ENCODE data around the gene BHLHE40.

BHLHE40 gene

GRCh38 chr3:4978966-4979427 is 240 bp upstream of the BHLHE40 start (continued):
- TF ChIP-seq, protein P1, sequence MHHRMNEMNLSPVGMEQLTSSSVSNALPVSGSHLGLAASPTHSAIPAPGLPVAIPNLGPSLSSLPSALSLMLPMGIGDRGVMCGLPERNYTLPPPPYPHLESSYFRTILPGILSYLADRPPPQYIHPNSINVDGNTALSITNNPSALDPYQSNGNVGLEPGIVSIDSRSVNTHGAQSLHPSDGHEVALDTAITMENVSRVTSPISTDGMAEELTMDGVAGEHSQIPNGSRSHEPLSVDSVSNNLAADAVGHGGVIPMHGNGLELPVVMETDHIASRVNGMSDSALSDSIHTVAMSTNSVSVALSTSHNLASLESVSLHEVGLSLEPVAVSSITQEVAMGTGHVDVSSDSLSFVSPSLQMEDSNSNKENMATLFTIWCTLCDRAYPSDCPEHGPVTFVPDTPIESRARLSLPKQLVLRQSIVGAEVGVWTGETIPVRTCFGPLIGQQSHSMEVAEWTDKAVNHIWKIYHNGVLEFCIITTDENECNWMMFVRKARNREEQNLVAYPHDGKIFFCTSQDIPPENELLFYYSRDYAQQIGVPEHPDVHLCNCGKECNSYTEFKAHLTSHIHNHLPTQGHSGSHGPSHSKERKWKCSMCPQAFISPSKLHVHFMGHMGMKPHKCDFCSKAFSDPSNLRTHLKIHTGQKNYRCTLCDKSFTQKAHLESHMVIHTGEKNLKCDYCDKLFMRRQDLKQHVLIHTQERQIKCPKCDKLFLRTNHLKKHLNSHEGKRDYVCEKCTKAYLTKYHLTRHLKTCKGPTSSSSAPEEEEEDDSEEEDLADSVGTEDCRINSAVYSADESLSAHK (tag by site-specific recombination; IDR thresholded peaks at IDR 0.05), result no peak
- TF ChIP-seq ZNF280C (tag by site-specific recombination; IDR thresholded peaks at IDR 0.05) (no peak), ZNF621 (tag by site-specific recombination; IDR thresholded peaks at IDR 0.05) (no peak), ZNF114 (tag by site-specific recombination; IDR thresholded peaks at IDR 0.05) (no peak), ZNF664 (tag by site-specific recombination; IDR thresholded peaks at IDR 0.05) (no peak), KLF7 (tag by site-specific recombination; IDR thresholded peaks at IDR 0.05; ENCODE audit: borderline replicate concordance) (no peak), ZNF544 (tag by site-specific recombination; IDR thresholded peaks at IDR 0.05) (no peak), ZNF121 (tag by site-specific recombination; IDR thresholded peaks at IDR 0.05) (no peak), RBAK (tag by site-specific recombination; IDR thresholded peaks at IDR 0.05) (no peak), ZSCAN23 (tag by site-specific recombination; IDR thresholded peaks at IDR 0.05) (no peak), ZNF37A (tag by site-specific recombination; IDR thresholded peaks at IDR 0.05) (no peak), GLIS1 (tag by site-specific recombination; IDR thresholded peaks at IDR 0.05) (no peak), ZNF423 (tag by site-specific recombination; IDR thresholded peaks at IDR 0.05) (no peak), KLF9 (tag by site-specific recombination; IDR thresholded peaks at IDR 0.05; ENCODE audit: low read depth) (no peak), ZBTB20 (tag by site-specific recombination; IDR thresholded peaks at IDR 0.05) (no peak), ZNF501 (tag by site-specific recombination; IDR thresholded peaks at IDR 0.05) (no peak), ZNF777 (tag by site-specific recombination; IDR thresholded peaks at IDR 0.05; ENCODE audit: borderline replicate concordance) (no peak), ZBTB48 (tag by site-specific recombination; IDR thresholded peaks at IDR 0.05) (0 out of 2 replicates have a peak, but pooled peaks have one; percentile 7), ZBTB11 (tag by site-specific recombination; conservative IDR thresholded peaks at IDR 0.05; ENCODE audit: low read depth) (no peak), ZNF768 (tag by site-specific recombination; IDR thresholded peaks at IDR 0.05) (no peak), ZEB2 (tag by site-specific recombination; IDR thresholded peaks at IDR 0.05) (peak; percentile 9; the same call in 1 of the 2 replicates)
- TF ChIP-seq, protein P2, sequence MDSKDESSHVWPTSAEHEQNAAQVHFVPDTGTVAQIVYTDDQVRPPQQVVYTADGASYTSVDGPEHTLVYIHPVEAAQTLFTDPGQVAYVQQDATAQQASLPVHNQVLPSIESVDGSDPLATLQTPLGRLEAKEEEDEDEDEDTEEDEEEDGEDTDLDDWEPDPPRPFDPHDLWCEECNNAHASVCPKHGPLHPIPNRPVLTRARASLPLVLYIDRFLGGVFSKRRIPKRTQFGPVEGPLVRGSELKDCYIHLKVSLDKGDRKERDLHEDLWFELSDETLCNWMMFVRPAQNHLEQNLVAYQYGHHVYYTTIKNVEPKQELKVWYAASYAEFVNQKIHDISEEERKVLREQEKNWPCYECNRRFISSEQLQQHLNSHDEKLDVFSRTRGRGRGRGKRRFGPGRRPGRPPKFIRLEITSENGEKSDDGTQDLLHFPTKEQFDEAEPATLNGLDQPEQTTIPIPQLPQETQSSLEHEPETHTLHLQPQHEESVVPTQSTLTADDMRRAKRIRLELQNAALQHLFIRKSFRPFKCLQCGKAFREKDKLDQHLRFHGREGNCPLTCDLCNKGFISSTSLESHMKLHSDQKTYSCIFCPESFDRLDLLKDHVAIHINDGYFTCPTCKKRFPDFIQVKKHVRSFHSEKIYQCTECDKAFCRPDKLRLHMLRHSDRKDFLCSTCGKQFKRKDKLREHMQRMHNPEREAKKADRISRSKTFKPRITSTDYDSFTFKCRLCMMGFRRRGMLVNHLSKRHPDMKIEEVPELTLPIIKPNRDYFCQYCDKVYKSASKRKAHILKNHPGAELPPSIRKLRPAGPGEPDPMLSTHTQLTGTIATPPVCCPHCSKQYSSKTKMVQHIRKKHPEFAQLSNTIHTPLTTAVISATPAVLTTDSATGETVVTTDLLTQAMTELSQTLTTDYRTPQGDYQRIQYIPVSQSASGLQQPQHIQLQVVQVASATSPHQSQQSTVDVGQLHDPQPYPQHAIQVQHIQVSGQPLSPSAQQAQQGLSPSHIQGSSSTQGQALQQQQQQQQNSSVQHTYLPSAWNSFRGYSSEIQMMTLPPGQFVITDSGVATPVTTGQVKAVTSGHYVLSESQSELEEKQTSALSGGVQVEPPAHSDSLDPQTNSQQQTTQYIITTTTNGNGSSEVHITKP (tag by site-specific recombination; IDR thresholded peaks at IDR 0.05), result 0 out of 2 replicates have a peak, but pooled peaks have one; percentile 7
- TF ChIP-seq, protein P3, sequence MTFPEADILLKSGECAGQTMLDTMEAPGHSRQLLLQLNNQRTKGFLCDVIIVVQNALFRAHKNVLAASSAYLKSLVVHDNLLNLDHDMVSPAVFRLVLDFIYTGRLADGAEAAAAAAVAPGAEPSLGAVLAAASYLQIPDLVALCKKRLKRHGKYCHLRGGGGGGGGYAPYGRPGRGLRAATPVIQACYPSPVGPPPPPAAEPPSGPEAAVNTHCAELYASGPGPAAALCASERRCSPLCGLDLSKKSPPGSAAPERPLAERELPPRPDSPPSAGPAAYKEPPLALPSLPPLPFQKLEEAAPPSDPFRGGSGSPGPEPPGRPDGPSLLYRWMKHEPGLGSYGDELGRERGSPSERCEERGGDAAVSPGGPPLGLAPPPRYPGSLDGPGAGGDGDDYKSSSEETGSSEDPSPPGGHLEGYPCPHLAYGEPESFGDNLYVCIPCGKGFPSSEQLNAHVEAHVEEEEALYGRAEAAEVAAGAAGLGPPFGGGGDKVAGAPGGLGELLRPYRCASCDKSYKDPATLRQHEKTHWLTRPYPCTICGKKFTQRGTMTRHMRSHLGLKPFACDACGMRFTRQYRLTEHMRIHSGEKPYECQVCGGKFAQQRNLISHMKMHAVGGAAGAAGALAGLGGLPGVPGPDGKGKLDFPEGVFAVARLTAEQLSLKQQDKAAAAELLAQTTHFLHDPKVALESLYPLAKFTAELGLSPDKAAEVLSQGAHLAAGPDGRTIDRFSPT (tag by site-specific recombination; IDR thresholded peaks at IDR 0.05), result no peak
- TF ChIP-seq, protein P4, sequence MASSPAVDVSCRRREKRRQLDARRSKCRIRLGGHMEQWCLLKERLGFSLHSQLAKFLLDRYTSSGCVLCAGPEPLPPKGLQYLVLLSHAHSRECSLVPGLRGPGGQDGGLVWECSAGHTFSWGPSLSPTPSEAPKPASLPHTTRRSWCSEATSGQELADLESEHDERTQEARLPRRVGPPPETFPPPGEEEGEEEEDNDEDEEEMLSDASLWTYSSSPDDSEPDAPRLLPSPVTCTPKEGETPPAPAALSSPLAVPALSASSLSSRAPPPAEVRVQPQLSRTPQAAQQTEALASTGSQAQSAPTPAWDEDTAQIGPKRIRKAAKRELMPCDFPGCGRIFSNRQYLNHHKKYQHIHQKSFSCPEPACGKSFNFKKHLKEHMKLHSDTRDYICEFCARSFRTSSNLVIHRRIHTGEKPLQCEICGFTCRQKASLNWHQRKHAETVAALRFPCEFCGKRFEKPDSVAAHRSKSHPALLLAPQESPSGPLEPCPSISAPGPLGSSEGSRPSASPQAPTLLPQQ (tag by site-specific recombination; IDR thresholded peaks at IDR 0.05), result no peak

Data from HEK293 (cell line).